HG02840 (cell line): ENCODE measurements around the gene EPHB6.

Experiments used
- ATAC-seq: cut with Tn5 transposase; IDR thresholded peaks from one replicate; pipeline ENCODE4 v1.9.1; 2021; ENCODE audit warnings: mild to moderate bottlenecking, moderate library complexity, moderate number of reproducible peaks; ENCODE audit not compliant: unreplicated experiment, low FRiP score

Gene EPHB6

DNA sequence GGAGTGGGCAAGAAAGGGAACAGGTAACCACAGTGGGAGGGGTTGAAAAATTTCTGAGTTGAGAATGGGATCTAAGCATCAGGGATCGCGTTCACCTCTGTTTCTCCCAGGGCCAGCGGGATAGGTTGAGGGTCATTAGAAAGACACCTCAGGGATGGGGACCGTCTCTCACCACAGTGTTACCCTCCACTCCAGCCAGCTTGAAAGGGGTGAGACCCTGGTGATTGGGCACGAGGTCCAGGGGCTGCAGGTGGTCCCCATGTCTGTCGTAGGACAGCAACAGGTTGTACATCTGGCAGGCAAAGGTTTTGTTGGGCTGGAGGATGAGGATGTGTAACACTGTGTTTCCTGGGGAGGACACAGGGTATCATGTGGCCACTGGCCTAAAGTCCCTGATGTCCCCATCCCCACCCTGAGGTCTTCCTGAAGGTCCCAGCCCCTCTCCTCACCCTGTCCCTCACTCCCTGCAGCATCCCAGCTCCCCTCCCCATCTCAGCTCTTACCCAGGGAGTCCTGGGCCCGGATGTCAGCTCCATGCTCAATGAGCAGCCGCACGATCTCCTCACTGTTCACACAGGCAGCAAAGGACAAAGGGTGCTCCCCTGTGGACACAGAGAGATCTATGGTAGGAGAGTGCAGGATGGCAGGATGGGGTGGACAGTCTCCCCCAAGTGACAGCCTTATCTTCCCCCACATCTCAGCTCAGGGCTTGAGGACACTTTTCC, 21.5 kb downstream of the EPHB6 start:
- ATAC-seq, result no peak

- no peak for ATAC-seq
Measured at GRCh38 chr7:142876991-142877910, 22.4 kb downstream of the EPHB6 start.

GRCh38 chr7:142878315-142878714, 23.4 kb downstream of the EPHB6 start:
- ATAC-seq, result no peak

DNA sequence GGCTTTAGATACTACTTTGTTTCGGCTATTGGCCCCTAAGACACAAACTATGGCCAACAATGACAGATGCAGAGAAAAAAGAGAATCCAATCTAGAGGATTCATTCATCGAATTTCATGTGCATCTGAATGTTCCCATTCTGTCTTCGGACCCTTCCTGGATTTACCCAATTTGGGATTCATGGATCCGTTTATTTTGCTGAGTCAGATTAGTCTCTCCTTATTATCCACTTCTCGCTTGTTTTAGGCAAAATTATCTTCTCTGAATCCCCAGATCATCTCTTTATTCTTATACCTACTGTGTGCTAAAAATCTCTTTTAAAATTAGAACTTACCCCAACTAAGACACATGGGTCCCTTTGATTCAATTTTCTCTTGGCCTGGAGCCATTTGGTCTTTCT, 24.2 kb downstream of the EPHB6 start:
- no peak for ATAC-seq

GRCh38 chr7:142880876-142881505, 26.1 kb downstream of the EPHB6 start:
- no peak for ATAC-seq

DNA sequence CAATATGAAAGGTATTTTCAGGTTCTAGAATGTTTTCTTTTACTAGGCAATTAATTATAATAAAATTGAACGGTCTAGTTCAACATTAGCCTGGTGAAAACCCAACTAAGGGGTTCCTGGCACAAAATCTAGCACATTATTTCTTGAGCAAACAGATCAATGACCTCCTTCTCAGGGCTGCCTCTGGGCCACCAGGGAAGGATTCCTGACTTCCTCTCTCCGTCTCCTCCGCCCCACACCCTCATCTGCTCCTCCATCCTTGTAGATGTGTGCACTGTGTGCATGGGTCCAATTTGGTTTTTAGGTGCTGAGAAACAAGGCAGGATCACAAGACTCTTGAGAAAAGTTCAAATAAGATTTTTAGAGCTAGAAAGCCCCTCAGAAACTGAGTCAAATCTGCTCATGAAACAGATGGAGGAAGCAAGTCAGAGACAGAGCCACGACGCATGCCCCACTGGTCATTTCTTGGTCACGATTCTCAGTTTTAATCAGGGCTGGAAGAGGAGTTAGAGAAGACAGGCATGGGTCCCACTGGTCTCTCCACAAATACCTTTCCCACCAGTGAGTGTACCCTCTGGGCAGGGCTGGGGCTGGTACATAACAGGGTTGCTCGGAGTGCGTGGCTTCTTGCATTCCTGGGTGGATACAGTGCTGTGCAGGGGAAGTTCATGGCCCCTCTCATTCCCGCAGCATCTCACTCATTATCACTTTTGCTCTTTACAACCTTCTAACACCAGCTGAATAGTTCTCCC, 26.9 kb downstream of the EPHB6 start:
- no peak for ATAC-seq

DNA sequence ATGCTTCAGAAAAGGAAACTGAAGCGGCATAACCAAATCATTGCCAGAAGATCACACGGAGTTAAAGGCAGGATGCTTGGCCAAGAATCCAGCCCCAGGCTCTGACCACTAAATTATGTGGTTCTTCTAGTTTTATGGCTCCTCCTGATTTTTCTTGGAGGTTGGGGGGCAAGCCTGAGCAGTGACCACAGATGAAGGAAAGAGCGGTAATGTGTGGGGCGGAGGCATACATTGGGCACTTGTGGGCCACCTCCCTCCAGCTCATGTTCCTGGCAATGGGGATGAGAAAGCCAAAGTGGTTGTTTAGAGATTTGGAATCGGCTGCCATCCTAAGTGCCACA, 27.4 kb downstream of the EPHB6 start:
- ATAC-seq, result no peak

- ATAC-seq, result no peak
Measured at GRCh38 chr7:142883145-142883544, 28.3 kb downstream of the EPHB6 start.

GRCh38 chr7:142883571-142884285, 28.9 kb downstream of the EPHB6 start:
- no peak for ATAC-seq

GRCh38 chr7:142884286-142884640, 29.4 kb downstream of the EPHB6 start:
- ATAC-seq, result no peak

- ATAC-seq, result no peak
Measured at GRCh38 chr7:142885311-142886230, 30.7 kb downstream of the EPHB6 start, which contains the start of gene TRPV6. Gene TRPV6, minus strand, starts transcription at chr7:142885745.

- no peak for ATAC-seq
Measured at GRCh38 chr7:142886866-142887265, 32.0 kb downstream of the EPHB6 start.

DNA sequence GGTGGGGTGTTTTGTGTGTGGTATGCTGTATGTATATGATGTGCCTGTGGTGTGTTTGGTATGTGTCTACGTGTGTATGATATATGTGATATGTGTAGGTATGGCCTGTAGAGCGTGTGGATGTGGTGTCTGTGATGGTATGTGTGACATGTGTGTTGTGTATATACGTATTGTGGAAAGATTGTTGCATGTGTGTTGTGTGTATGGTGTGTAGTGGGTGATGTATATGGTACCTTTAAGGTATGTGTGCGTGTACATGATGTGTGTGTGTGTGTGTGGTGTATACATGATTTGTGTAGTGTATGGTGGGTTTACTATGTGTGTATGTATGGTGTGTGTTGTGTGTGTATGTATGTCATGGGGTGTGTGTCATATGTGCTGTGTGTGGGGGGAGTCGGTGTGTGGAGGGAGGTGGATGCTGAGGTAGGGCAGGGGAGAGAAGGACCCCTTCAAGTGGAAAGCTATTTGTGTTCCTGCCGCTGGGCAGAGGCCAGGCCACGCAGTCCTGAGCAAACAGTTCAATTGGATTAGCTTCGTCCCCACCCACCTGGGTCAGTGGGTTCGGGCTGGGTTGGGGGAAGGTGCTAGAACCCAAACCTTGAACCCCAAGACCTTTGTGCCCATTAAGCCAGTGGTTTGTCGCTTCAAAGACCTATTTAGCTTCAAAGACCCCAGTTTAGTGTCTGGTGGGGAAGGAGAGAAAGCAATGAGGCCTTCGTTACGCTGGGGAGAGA, 32.6 kb downstream of the EPHB6 start:
- ATAC-seq, result no peak

DNA sequence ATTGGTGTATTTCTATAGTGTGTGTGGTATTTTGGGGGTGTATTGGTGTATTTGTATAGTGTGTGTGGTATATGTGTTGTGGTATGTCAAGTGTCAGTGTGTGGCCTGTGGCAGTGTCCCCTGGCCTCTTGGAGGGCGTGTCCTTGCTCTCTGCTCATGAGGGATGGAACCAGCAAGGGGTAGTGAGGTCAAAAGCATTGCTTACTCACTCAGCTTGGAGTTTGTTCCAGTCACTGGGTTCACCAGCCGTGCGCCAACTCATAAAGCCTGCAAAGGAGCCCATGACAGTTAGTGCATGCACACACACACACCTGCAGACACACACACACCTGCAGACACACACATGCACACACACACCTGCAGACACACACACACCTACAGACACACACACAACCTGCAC, 34.9 kb downstream of the EPHB6 start:
- no peak for ATAC-seq

- no peak for ATAC-seq
Measured at GRCh38 chr7:142890874-142891485, 36.1 kb downstream of the EPHB6 start.

GRCh38 chr7:142891490-142892082, 36.7 kb downstream of the EPHB6 start:
- ATAC-seq, result no peak

DNA sequence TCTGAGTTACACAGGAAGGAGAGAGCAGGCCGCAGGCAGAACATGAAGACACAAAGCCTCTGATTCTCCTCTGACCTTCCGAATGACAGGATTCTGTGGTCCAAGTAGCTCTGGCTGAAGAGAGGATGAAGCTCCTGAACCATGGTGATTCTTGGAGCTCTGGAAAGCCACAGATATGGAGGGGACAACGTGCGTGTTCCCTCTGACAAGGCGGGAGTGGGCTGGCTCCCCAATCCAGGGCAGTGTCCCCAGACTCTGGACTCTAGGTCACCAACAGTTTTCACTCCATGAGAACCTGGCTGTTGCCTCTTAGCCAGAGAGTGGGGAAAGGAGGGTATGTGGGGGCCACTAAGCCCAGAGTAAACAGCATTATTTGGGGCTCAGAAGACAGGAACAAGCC, 38.1 kb downstream of the EPHB6 start:
- no peak for ATAC-seq
